ENCODE data around the gene JAK3. TPM values are rescaled to one million over a fixed set of nuclear protein-coding genes. Genes with fewer than 3 reads are reported as not detected.

Gene JAK3
- total and polyA plus RNA-seq, 2 of the 8 experiments (the other 6 are each of a cell fraction or from before 2014, with no cell fraction given) = 4.0 to 4.7 TPM

GRCh38 chr19:17778968-17779929 is 68.5 kb downstream of the JAK3 start (continued):
- TF ChIP-seq KDM4A (IDR thresholded peaks at IDR 0.05; ENCODE audit: low read depth, low read length, severe bottlenecking) (peak; percentile 28), SUZ12 (IDR thresholded peaks at IDR 0.05; ENCODE audit: low read length) (no peak), POU5F1 (IDR thresholded peaks at IDR 0.05; ENCODE audit: low read depth, low read length) (no peak), E2F6 (IDR thresholded peaks at IDR 0.05) (no peak), MAFK (IDR thresholded peaks at IDR 0.05; ENCODE audit: low read depth, low read length) (no peak), FOSL1 (IDR thresholded peaks at IDR 0.05; ENCODE audit: insufficient read depth, low read depth, low read length) (no peak), TBP (IDR thresholded peaks at IDR 0.05; ENCODE audit: low read depth, low read length) (no peak), EP300 (IDR thresholded peaks at IDR 0.05; ENCODE audit: borderline replicate concordance in 1 of 2, low read depth in 2 of 2, low read length in 2 of 2) (no peak), TAF1 (IDR thresholded peaks at IDR 0.05; ENCODE audit: low read depth, low read length) (no peak), CBX8 (IDR thresholded peaks at IDR 0.05; ENCODE audit: borderline replicate concordance, low read depth, low read length) (no peak), GTF2F1 (IDR thresholded peaks at IDR 0.05; ENCODE audit: borderline replicate concordance, low read depth, low read length) (no peak), CEBPB (IDR thresholded peaks at IDR 0.05; ENCODE audit: low read depth, low read length) (no peak), PHF8 (conservative IDR thresholded peaks at IDR 0.05; ENCODE audit: low read depth, low read length) (no peak), RXRA (IDR thresholded peaks at IDR 0.05; ENCODE audit: insufficient read depth, low read depth, low read length) (no peak), ZNF274 (IDR thresholded peaks at IDR 0.05; ENCODE audit: borderline replicate concordance, extremely low read depth, low read length) (no peak), USF2 (IDR thresholded peaks at IDR 0.05; ENCODE audit: low read length) (no peak), POLR2AphosphoS5 (IDR thresholded peaks at IDR 0.05; ENCODE audit: low read depth, low read length) (no peak), SRF (IDR thresholded peaks at IDR 0.05; ENCODE audit: low read depth, low read length) (no peak), NRF1 (IDR thresholded peaks at IDR 0.05; ENCODE audit: low read depth, low read length) (no peak)

Data from H1 (cell line).